SK-N-MC (cell line): ENCODE measurements around the gene ADAM11.

ENCODE experiments used
- EZH2 ChIP-seq: fragments of 200-600 bp; sonication (generic); IDR thresholded peaks from one replicate; pipeline ENCODE4 v1.6.1; 2017; ENCODE audit warnings: antibody characterized with exemption
- POLR2AphosphoS5 ChIP-seq: IDR thresholded peaks from 2 replicates; pipeline ENCODE4 v1.6.1; 2012; ENCODE audit warnings: mild to moderate bottlenecking, low read depth, low read length, borderline replicate concordance

DNA sequence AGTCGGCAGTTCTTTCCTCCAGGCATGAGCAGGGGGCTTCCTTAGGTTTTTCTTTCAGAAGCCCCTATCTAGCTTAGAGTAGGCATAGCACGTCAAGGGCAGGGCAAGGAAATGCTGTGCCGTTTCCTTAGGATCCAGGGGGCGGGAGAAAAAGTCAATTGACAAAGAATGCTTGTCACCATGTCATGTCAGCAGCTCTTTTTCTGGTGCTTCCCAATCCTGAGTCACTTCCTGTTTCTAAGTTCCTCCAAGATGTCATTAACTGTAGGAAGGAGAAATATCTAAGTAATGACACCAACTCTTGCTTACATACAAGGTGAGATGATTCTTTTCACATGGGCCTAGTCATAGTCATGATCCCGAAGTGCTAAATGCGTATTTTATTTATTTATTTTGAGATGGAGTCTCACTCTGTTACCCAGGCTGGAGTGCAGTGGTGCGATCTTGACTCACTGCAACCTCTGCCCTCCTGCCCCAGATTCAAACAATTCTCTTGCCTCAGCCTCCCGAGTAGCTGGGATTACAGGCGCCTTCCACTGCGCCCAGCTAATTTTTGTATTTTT is 36.1 kb downstream of the ADAM11 start:
- TF ChIP-seq EZH2 (no peak), POLR2AphosphoS5 (no peak)
